HG03575 (cell line): ENCODE data around the gene ROCK2.
"Not testable (repeated sequence)": the region's sequence is repeated elsewhere in the genome, so short reads cannot be mapped to it uniquely, and the experiment has no call there.

ENCODE experiments used
- ATAC-seq: cut with Tn5 transposase; IDR thresholded peaks from one replicate; pipeline ENCODE4 v1.9.1; 2021; ENCODE audit not compliant: unreplicated experiment, insufficient number of reproducible peaks, low FRiP score; ENCODE audit errors: extremely low read depth

The ROCK2 gene

GRCh38 chr2:11252458-11252857, 92.0 kb downstream of the ROCK2 start:
- not testable (repeated sequence) for ATAC-seq

- ATAC-seq = no peak
These were observed 93.8 kb downstream of the ROCK2 start for GRCh38 chr2:11250400-11251196.

- no peak for ATAC-seq
These were observed 99.1 kb downstream of the ROCK2 start for GRCh38 chr2:11245322-11245721.

GRCh38 chr2:11244091-11244826, 100.2 kb downstream of the ROCK2 start:
- ATAC-seq = no peak

- no peak for ATAC-seq
These were observed 100.9 kb downstream of the ROCK2 start for GRCh38 chr2:11243512-11243911.

- ATAC-seq = no peak
These were observed 101.8 kb downstream of the ROCK2 start for GRCh38 chr2:11242542-11243174.

GRCh38 chr2:11241412-11242203, 102.8 kb downstream of the ROCK2 start:
- no peak for ATAC-seq

GRCh38 chr2:11239666-11240462, 104.6 kb downstream of the ROCK2 start:
- ATAC-seq = no peak

GRCh38 chr2:11239147-11239546, 105.3 kb downstream of the ROCK2 start:
- no peak for ATAC-seq

GRCh38 chr2:11237122-11237521, 107.3 kb downstream of the ROCK2 start:
- ATAC-seq = no peak

GRCh38 chr2:11236335-11236734, 108.1 kb downstream of the ROCK2 start:
- ATAC-seq = no peak

GRCh38 chr2:11235583-11235982, 108.9 kb downstream of the ROCK2 start:
- ATAC-seq = no peak

- no peak for ATAC-seq
These were observed 110.1 kb downstream of the ROCK2 start for GRCh38 chr2:11234309-11234708.

GRCh38 chr2:11231193-11231592, 113.2 kb downstream of the ROCK2 start:
- not testable (repeated sequence) for ATAC-seq

- ATAC-seq = no peak
These were observed 115.7 kb downstream of the ROCK2 start for GRCh38 chr2:11228692-11229091.

GRCh38 chr2:11227595-11227994, 116.8 kb downstream of the ROCK2 start:
- no peak for ATAC-seq

- ATAC-seq = no peak
These were observed 119.5 kb downstream of the ROCK2 start for GRCh38 chr2:11224887-11225286.

- no peak for ATAC-seq
These were observed 121.6 kb downstream of the ROCK2 start for GRCh38 chr2:11222845-11223244.
